GM23338 (cell line): ENCODE measurements around the gene ZNF335. TPM values are rescaled to one million over a fixed set of nuclear protein-coding genes. Genes with fewer than 3 reads are reported as not detected.

Experiments used
- ATAC-seq: fragments of 200-7000 bp; cut with Tn5 transposase; 3 replicates; pipeline ENCODE4 v1.9.1; 2020
- DNase-seq: peaks from one replicate; pipeline ENCODE4 v3.0.0-alpha.2; 2015; ENCODE audit warnings: low spot score
- H2AFZ ChIP-seq: fragments of 200-600 bp; sonication (generic); 2 replicates; pipeline ENCODE4 v1.8.0; 2016; ENCODE audit warnings: antibody characterized with exemption, mild to moderate bottlenecking, moderate library complexity
- H3F3A ChIP-seq: fragments of 200-600 bp; sonication (generic); replicated peaks from 2 replicates; pipeline ENCODE4 v1.8.0; 2017; ENCODE audit warnings: antibody characterized with exemption, mixed run types, low read depth
- H3K27ac ChIP-seq: fragments of 200-600 bp; sonication (generic); 2 replicates; pipeline ENCODE4 v1.6.1; 2016; ENCODE audit warnings: low read depth
- H3K27me3 ChIP-seq: fragments of 200-600 bp; sonication (generic); 2 replicates; pipeline ENCODE4 v1.8.0; 2016; ENCODE audit warnings: mild to moderate bottlenecking, mixed run types, moderate library complexity; ENCODE audit not compliant: insufficient read depth
- H3K36me3 ChIP-seq: fragments of 200-600 bp; sonication (generic); 2 replicates; pipeline ENCODE4 v1.8.0; 2016; ENCODE audit warnings: mild to moderate bottlenecking; ENCODE audit not compliant: insufficient read depth
- H3K4me1 ChIP-seq: fragments of 200-600 bp; sonication (generic); 2 replicates; pipeline ENCODE4 v1.8.0; 2016; ENCODE audit warnings: mild to moderate bottlenecking, moderate library complexity; ENCODE audit not compliant: insufficient read depth
- H3K4me2 ChIP-seq: fragments of 200-600 bp; sonication (generic); 2 replicates; pipeline ENCODE4 v1.7.1; 2017; ENCODE audit warnings: mixed run types
- H3K4me3 ChIP-seq: fragments of 200-600 bp; sonication (generic); 2 replicates; pipeline ENCODE4 v1.6.1; 2016; ENCODE audit warnings: mixed run types
- H3K79me2 ChIP-seq: fragments of 200-600 bp; sonication (generic); replicated peaks from 2 replicates; pipeline ENCODE4 v1.8.0; 2017; ENCODE audit warnings: mild to moderate bottlenecking; ENCODE audit not compliant: insufficient read depth
- H3K9me2 ChIP-seq: fragments of 200-600 bp; sonication (generic); 2 replicates; pipeline ENCODE4 v1.8.0; 2017; ENCODE audit not compliant: insufficient read depth
- H4K20me1 ChIP-seq: fragments of 200-600 bp; sonication (generic); replicated peaks from 2 replicates; pipeline ENCODE4 v1.8.0; 2017; ENCODE audit warnings: mild to moderate bottlenecking; ENCODE audit not compliant: insufficient read depth
- H3K27ac Mint-ChIP-seq: 2 replicates; pipeline ENCODE4 v1.8.0; 2020; ENCODE audit warnings: inconsistent platforms, mild to moderate bottlenecking, moderate library complexity, mixed read lengths
- H3K27me3 Mint-ChIP-seq: 3 replicates; pipeline ENCODE4 v1.8.0; 2022; ENCODE audit warnings: low read depth, mild to moderate bottlenecking, moderate library complexity, mixed read lengths, inconsistent platforms; ENCODE audit not compliant: insufficient read depth, poor library complexity
- H3K36me3 Mint-ChIP-seq: 3 replicates; pipeline ENCODE4 v1.8.0; 2021; ENCODE audit warnings: low read depth, mild to moderate bottlenecking, inconsistent platforms, moderate library complexity, mixed read lengths
- H3K4me1 Mint-ChIP-seq: 3 replicates; pipeline ENCODE4 v1.8.0; 2020; ENCODE audit warnings: mild to moderate bottlenecking, inconsistent platforms, mixed read lengths
- H3K4me3 Mint-ChIP-seq: 3 replicates; pipeline ENCODE4 v1.8.0; 2021; ENCODE audit warnings: moderate library complexity, mild to moderate bottlenecking, inconsistent platforms, mixed read lengths
- H3K9me3 Mint-ChIP-seq: 3 replicates; pipeline ENCODE4 v1.8.0; 2020; ENCODE audit warnings: moderate library complexity, mild to moderate bottlenecking, inconsistent platforms, mixed read lengths
- CREB1 ChIP-seq: fragments of 250-450 bp; sonication (Bioruptor Pico); IDR thresholded peaks from 2 replicates; pipeline ENCODE4 v1.5.0; 2020; ENCODE audit warnings: low read depth, mild to moderate bottlenecking, moderate library complexity
- EZH2 ChIP-seq: fragments of 200-600 bp; sonication (generic); IDR thresholded peaks from one replicate; pipeline ENCODE4 v1.8.0; 2017; ENCODE audit warnings: antibody characterized with exemption, mild to moderate bottlenecking, low read depth; ENCODE audit not compliant: unreplicated experiment
- NANOG ChIP-seq: IDR thresholded peaks from 2 replicates; pipeline ENCODE4 v1.6.1; 2016; ENCODE audit warnings: antibody characterized with exemption, borderline replicate concordance
- REST ChIP-seq: IDR thresholded peaks from one replicate; pipeline ENCODE4 v1.6.1; 2018; ENCODE audit warnings: antibody characterized with exemption; ENCODE audit not compliant: unreplicated experiment
- ZNF331 ChIP-seq: fragments of 250-450 bp; sonication (Bioruptor Pico); IDR thresholded peaks from 2 replicates; pipeline ENCODE4 v1.5.0; 2020; ENCODE audit warnings: low read depth, mild to moderate bottlenecking, moderate library complexity
- polyA plus RNA-seq: library from polyadenylated mRNA; unstranded; fragments of >200 nt; fragmentation: Nextera tagmentation; extraction: Ambion mirVana; gene quantifications from 2 replicates; pipeline ENCODE4 v1.2.1, GENCODE V29; 2016
- total RNA-seq: library from RNA; depleted of rRNA; stranded (reverse); fragments of >200 nt; shearing (Covaris generic); gene quantifications from 2 replicates; pipeline ENCODE4 v1.2.3, GENCODE V29; 2014

Gene ZNF335
- total and polyA plus RNA-seq, 2 experiments from 2014 or later: 7.4 to 24.2 TPM

DNA sequence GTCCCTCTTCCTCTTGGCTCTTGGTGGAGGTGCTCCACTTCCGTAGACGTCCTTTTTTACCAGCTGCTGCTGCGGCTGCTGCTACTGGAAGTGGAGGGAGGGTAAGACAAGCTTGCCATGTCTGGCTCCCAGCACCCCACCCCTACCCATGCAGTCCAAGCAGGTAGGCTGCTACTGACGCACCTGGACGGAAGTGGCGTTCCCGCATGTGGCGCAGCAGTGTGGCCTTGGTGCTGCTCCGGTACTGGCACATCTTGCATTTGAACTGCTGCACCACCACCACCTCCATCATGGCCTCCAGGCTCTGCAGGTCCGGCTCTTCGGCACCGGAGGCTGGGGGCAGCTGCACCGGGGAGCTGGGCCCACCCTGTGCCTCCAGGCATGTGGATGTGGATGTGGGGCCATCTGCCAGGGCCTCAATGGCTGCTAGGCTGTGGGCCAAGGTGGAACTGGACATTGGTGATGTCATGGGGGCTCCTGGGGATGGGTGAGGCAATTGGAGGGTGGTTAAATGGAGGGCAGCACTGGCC lies 4.4 kb downstream of the ZNF335 start:
- Mint-ChIP-seq H3K9me3 (no peaks in the 10 kb centered on the region; the same call in 2 of the 3 replicates), H3K36me3 (peaks cover 23% of the 10 kb centered on the region), H3K27me3 (peaks cover 20% of the 10 kb centered on the region), H3K27ac (no peak overlapping the region), H3K4me3 (no peak overlapping the region), H3K4me1 (peaks cover 16% of the 10 kb centered on the region)
- H3K27ac ChIP-seq: no peak overlapping the region
- DNase-seq: no peak
- H3K4me3 ChIP-seq: no peak overlapping the region
- ATAC-seq: no peak
- no peak overlapping the region for H2AFZ ChIP-seq
- no peak for TF ChIP-seq ZNF331 (CRISPR knock-in tag)
- no peak for TF ChIP-seq REST
- TF ChIP-seq CREB1 (CRISPR knock-in tag): no peak
- TF ChIP-seq EZH2: no peak
- no peaks in the 10 kb centered on the region for H4K20me1 ChIP-seq
- H3K79me2 ChIP-seq: no peaks in the 10 kb centered on the region
- peaks cover 9% of the 10 kb centered on the region for H3K36me3 ChIP-seq
- H3K4me1 ChIP-seq: peaks cover 6% of the 10 kb centered on the region; the same call in 1 of the 2 replicates
- no peaks in the 10 kb centered on the region for H3K9me2 ChIP-seq
- H3K4me2 ChIP-seq: no peak overlapping the region
- H3K27me3 ChIP-seq: no peaks in the 10 kb centered on the region
- peaks cover 13% of the 10 kb centered on the region for H3F3A ChIP-seq

DNA sequence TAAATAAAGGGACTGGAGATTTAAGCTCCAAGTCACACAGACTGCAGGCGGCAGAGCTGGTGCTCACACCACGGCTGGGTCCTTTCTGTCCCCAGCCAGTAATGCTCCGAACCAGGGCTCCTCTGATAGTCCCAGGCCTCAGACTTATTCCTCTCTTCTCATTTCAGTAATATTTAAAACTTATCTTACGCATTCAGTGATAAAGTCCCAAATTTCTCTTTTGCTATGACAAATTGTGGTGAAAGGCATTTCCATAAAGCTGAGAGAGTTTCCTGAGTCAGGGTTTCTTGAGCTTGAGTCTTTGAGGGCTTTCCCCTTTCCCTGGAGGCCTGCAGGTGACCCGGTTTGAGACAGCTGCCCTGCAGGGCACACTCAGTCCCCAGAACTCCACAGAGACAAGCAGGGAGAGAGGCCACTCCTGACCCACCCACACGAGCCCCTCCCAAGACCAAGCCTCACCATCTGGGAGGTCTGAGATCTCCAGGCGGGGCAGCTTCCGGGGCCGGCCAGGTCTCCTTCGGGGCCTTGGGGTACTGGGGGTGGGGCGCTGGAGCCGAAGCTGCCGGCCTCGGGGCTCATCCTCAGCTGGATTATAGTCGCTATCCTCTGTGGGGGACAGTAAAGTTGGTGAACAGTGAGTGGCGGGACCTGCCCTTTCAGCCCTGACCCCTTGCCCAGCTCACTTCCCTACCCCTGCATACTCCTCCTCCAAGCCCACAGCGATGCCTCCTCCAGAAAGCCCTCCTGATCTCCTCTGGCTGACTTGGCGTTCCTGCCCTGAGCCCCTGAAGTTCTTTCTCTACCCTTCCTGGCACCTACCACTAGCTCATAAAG lies 6.6 kb downstream of the ZNF335 start:
- no peaks in the 10 kb centered on the region for H3K9me3 Mint-ChIP-seq
- peaks cover 8% of the 10 kb centered on the region for H3K4me1 Mint-ChIP-seq
- H3K27ac ChIP-seq: no peak overlapping the region
- H3K4me2 ChIP-seq: no peak overlapping the region
- H3F3A ChIP-seq: peaks cover 5% of the 10 kb centered on the region
- H3K4me3 ChIP-seq: no peak overlapping the region
- H3K4me1 ChIP-seq: peaks cover 5% of the 10 kb centered on the region; the same call in 1 of the 2 replicates
- no peak overlapping the region for H3K27ac Mint-ChIP-seq
- TF ChIP-seq NANOG (no peak), CREB1 (CRISPR knock-in tag) (no peak)
- H3K4me3 Mint-ChIP-seq: no peak overlapping the region
- no peaks in the 10 kb centered on the region for H4K20me1 ChIP-seq
- peaks cover 29% of the 10 kb centered on the region for H3K36me3 Mint-ChIP-seq
- no peak for ATAC-seq
- peaks cover 12% of the 10 kb centered on the region for H3K27me3 Mint-ChIP-seq
- H3K27me3 ChIP-seq: no peaks in the 10 kb centered on the region
- no peak overlapping the region for H2AFZ ChIP-seq
- no peak for DNase-seq
- no peaks in the 10 kb centered on the region for H3K9me2 ChIP-seq
- H3K79me2 ChIP-seq: no peaks in the 10 kb centered on the region
- peaks cover 9% of the 10 kb centered on the region for H3K36me3 ChIP-seq
